ENCODE data around the gene PXYLP1.
"Not testable (repeated sequence)": the region's sequence is repeated elsewhere in the genome, so short reads cannot be mapped to it uniquely, and the experiment has no call there.

Gene PXYLP1, protein sequence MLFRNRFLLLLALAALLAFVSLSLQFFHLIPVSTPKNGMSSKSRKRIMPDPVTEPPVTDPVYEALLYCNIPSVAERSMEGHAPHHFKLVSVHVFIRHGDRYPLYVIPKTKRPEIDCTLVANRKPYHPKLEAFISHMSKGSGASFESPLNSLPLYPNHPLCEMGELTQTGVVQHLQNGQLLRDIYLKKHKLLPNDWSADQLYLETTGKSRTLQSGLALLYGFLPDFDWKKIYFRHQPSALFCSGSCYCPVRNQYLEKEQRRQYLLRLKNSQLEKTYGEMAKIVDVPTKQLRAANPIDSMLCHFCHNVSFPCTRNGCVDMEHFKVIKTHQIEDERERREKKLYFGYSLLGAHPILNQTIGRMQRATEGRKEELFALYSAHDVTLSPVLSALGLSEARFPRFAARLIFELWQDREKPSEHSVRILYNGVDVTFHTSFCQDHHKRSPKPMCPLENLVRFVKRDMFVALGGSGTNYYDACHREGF

DNA sequence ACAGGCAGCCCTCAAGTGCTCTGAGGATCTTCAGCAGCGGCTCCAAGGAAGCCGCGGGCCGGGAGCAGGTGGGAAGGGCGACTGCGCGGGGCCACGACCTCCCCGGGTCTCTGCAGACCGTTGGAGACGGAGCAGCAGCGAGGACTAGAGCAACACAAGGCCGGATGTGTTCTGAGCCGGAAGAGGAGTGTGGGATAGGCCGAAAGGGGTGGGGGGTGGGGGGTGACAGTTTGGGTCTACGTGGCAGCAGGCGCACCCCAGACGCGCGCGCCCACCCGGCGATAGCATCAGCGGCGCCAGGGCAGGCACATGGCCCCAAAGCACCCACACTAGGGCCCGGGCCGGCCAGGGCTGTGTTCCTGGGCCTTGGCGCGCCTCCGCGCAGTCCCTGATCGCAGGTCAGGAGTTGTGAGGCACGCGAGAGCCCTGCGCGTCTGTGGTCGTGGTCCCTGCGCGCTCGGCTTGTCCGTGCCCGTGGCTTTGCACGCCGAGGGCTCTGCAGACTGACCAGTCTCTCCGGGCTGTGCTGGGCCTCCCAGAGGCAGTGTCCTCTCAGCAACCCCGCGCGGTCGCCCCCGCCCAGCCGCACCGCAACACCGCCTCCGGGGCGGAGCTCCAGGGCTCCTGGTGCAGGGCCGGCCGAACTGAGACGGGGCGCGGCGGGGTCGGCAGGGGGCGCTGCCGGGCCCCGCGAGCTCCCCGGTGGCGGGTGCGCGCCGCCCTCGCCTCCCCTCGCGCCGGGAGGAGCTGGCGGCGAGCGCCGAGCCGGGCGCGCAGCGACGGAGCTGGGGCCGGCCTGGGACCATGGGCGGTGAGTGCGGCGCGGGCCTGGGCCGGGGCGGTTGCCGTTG lies at the start of gene PXYLP1:
PXYLP1 (plus strand) TSS at position 725 of the 851 bp plus-strand sequence. CDS start 28,351 bp downstream, outside the sequence.
- DNase-seq = peak; percentile 65 to 76

DNA sequence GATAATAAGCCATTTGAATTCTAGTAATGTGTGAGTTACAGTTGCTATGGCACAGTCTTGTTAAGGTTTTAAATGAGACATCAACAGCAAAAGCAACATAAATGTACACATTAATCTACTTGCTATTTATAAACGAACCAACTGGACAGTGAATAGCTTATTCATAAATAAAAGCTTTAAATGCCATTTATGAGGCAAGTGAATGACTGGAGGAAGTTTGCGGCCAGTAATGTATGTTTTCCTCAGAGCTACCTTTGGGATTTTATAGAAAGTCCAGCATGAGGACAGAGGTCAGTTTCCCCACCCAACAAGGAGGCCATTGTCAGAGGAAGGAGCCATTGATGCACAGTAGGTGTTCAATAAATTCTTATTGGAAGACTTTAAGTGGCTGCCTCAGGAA lies 48.0 kb upstream of the PXYLP1 start:
- no peak for DNase-seq

DNA sequence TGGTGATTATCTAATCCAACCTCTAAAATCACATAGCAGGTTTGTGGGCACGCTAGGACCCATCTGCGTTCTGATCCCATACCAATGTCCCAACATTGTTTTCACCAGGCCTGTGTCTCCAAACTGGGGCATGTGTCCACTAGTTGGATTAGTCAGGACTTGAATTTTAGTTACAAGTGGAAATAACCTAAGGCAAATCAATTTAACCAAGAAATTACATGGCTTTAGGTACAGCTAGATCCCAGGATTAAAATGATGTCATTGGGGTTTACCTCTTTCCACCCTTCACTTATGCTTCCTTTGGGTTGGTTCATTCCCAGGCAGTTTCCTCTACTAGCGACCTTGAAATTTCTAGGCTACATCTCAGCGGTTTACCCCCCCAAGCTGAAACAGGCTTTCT lies 47.2 kb upstream of the PXYLP1 start:
- no peak for DNase-seq

DNA sequence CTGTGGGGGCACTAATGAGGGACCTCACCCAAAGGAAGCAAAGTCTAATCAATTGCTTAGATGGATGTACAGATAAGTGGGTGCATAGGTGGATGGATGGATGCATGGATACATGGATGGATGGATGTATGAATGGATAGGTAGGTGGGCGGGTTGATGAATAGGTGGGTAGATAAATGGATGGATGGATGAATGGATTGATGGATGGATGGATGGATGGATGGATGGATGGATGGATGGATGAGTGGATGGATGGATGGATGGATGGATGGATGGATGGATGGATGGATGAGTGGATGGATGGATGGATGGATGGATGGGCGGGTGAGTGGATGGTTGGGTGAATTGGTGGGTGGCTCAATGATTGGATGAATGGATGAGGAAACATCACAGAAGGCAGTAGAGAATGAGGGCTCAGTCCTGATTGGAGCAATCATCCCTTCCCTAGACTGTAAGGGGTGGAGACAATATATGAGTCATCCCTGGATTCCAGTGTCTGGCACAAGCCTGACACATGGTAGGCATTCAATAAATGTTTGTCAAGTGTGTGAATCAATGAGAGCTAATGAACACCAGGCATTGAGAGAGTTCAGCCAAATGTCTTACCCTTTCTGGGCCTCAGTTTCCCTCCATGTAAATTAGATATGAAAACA lies 40.4 kb upstream of the PXYLP1 start:
- no peak for DNase-seq

DNA sequence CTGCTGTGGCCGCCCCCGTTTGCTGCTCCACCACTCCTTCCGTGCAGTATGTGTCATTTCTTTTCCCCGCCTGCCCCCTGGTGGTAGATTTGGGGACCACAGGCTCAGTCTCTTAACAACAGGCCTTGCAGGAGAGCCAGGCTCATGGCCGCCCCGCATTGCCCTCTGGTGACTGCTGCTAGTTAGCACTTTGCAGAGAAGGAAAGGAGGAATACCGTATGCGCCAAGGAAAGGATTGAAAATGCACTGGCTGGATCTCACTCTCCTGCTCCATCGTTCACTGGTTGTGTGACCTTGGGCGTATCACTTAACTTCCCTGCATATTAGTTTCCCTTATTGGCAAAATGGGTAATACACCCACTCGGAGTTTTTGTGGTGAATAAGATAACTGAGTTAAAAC lies 39.3 kb upstream of the PXYLP1 start:
- DNase-seq = peak; percentile 75 to 91

DNA sequence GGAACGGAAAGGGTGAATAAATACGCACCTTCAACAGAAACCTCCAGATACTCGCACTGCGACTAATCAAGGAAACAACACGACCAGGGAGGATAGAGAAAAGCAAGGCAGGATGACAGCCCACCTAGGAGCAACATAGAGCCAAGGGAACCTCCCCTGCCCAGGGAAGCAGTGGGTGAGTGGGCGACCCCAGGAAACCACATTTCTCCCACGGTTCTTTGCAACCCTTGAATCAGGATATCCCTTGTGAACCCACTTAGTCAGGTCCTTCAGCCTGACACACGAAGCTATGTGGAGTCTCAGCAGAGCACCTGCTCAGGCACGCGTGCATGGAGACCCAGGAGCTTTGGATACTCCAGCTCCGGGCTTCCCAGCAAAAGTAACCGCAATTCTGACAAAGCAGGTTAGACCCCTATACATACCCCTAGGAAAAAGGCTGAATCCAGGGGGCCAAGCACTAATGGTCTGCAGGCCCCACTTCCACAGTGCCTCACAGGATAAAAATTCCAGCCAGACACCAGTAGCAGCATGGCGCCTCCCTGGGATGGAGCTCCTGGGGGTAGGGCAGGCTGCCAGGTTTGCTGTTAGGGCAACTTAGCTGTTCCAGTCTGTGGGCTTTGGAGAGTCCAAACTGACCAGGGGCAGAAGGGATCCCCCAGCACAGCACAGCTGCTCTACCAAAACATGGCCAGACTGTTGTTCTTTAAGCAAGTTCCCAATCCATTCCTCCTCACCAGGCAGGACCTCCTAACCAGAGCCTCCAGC lies 38.4 kb upstream of the PXYLP1 start:
- no peak for DNase-seq

DNA sequence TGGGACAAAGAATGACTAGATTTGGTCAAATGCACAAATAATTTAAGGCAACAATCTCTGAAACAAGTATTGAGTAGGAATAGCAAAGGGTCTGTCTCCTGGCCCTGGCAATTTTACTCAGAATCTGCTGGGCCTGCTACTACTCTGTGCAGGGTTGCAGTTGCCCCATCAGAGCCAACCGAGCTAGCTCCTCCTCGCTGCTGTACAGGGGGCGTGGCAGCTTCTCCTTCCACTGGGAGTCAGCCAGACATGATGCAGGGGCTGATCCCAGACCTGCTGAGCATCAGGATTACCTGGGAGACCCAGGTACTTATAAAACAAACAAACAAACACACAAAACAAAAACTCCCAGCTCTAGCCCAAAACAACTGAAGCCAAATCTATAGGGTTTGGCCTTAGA lies 30.5 kb upstream of the PXYLP1 start:
- DNase-seq = no peak

DNA sequence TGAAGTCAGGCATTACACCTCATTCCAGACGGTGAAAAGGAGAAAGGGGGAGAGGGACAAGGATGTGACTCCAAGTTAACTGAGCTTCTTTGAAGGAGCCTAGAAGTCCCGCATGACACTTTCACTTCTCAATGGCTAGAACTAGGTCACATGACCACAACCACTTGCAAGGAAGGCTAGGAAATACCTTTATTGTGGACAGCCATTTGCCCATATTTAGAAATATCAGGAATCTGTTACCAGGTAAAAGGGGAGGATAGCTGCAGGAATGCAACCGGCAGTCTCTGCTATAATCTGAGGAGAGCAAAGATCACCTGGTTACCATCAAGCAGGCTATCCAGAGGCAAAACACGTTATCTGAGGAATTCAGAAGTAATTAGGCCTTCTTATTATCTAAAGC lies 28.9 kb upstream of the PXYLP1 start:
- DNase-seq = no peak

DNA sequence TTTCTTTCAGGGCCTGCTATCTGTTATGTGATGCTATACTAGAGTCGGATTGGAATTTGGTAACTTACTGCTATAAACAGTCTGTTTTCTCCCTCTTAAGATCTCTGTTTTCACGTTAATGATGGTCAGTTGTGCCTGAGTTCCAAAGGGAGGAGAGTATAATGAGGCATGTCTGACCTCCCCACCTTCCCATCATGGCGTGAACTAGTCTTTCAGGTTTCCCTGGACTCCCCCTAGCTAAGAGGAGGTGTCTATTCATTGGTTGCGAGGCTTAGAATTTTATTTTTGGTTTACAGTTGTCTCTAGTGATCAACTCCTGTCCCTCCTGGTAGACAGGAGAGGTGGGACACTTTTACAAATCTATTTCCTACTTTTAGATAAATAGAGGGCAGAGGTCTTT lies 27.8 kb upstream of the PXYLP1 start:
- DNase-seq = no peak

DNA sequence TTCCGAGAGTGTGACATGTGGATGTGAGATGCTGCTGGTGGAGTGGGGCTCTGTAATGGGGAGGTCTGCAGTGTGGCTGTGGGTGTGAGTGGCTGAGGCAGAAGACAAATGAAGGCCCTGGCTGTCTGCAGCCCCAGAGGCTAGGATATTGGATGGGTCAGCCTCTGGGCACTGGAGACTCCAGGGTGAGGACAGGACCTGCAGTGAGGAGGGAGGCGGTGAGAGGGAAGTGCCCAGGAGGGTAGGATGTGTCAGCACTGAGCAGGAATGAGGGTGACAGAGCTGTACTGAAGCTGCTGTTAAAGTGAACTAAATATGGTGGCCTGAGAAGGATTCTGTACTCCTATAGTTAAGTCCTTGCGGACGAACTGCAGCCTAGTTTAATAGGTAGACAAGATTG lies 27.3 kb upstream of the PXYLP1 start:
- DNase-seq = no peak

DNA sequence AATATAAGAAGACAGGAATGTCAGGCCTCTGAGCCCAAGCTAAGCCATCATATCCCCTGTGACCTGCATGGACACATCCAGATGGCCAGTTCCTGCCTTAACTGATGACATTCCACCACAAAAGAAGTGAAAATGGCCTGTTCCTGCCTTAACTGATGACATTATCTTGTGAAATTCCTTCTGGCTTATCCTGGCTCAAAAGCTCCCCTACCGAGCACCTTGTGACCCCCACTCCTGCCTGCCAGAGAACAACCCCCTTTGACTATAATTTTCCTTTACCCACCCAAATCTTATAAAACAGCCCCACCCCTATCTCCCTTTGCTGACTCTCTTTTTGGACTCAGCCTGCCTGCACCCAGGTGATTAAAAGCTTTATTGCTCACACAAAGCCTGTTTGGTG lies 20.3 kb upstream of the PXYLP1 start:
- not testable (repeated sequence) for DNase-seq

DNA sequence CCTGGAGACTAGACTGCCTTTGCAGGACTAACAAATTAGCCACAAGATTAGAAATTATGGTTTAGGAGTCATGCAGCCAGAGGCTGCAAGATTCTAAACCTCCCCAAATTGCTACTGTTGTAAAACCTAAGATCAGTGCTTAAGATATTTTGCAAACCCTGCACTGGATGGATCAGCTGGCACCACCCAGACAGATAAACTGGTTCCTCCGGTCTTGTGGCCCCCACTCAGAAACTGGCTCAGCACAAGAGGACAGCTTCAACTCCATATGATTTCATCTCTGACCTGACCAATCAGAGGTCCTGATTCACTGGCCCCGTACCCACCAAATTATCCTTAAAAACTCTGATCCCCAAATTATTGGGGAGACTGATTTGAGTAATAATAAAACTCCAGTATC lies 19.5 kb upstream of the PXYLP1 start:
- DNase-seq = no peak

DNA sequence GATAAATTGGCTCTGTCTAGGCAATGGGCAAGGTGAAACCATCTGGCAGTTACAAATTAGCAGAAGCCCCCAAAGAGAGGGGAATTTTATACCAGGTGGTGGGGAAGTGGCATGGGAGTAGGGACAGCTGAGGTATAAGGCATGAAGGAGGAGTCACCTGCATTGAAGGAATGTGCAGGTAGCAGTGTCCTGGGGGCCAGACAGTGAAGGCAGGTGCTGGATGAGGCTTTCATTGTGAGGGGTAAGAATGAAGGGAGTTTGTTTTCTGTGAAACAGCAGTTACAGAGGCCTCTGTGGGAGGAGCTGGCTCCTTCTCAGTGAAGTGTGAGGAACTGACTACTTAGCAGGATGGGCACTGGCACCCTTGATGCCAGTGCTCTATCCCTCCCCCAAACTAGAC lies 19.1 kb upstream of the PXYLP1 start:
- no peak for DNase-seq

DNA sequence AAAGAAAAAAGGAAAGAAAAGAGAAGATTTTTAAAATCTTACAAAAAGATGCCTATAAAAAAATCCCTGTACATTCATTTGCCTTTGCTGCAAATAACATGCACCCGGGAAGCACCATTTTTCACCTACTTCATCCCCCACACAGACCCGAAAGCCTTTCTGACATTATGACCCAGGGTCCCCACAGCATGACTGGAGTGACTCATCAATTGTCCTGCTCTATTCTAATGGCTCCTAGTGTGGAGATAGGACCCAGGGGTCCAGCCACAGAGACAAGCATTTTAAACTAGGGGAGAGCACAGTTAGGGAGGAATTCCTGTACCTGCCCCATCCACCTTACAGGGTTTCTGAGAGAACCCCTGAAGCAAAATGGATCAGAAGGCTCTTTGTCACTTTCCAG lies 14.7 kb upstream of the PXYLP1 start:
- no peak for DNase-seq

DNA sequence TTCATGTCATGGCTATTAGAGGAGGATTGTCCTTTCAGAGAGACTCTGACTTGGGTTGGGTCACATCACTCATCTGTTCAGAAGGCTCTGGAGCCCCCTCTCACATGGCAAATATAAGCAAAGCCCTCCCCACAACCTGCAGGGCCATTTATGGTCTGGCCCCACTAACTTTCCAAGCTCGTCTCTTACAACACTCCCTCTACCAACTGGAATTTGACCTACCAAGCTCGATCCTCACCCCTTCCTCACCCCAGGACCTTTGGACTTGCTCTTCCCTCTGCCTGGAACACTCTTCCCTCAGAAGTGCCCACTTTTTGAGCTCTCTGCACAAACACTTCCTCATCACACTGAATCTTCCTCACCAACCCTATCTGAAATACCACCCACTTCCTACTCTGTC lies 14.2 kb upstream of the PXYLP1 start:
- DNase-seq = no peak

DNA sequence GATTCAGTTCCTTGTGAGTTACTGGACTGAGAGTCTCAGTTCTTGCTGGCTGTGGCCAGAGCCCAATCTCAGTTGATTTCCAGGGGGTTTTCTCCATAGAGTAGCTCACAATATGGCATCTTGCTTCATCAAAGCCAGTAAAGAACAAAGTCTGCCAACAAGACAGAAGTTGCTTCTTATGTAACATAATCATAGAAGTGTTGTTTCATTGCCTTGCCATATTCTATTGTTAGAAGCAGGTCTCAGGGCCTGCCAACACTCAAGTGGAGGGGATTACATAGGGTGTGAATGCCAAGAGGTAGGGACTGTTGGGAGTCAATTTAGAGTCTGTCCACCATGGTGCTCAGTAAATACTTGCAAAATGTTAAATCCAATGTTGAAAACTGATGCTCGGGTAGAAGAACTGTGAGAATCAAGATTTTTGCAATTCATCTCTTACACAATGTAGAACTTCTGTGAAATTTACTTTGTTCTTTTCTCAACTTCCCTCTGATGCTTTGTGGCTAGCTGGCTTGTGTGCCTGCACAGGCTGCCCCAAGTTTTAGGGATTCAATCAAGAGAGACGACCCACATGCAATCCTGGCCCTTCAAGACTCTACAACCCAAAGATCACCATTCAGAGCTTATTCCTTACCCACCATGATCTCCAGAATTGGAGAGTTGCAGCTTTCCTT lies 13.3 kb upstream of the PXYLP1 start:
- no peak for DNase-seq

DNA sequence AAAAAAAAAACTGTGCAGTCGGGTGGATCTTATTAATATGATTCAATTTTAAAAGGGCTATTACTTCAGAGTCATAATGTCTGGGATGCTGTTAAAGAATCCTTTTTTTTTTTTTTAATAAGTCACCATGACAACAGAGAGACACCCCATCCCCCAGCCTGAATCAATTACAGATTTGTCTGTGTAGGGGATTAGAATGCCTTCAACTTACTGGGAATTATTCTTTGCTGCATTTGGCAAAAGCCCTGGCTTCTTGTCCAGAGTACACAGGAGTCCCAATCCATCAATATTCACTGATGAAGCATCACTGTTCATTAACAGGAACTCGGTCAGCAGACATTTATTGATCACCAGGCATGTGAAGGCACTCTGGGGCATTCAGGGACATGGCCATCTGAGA lies 12.7 kb upstream of the PXYLP1 start:
- DNase-seq = no peak

DNA sequence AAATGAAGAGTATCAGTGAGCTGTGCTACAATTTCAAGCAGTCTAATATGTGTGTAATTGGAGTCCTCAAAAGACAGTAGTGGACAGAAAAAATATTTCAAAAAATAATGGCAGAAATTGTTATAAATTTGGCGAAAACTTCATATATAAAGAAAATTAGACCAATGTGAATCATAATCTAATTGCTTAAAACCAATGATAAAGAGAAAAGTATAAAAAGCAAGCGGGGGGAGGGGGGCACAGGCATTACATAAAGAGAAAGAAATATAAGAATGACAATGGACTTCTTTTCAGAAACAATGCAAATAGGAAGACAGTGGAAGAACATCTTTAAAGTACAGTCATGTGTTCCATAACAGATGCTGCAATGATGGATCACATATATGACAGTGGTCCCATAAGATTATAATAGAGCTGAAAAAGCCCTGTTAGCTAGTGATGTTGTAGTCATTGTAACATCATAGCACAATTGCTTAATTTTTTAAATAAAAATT lies 7.9 kb upstream of the PXYLP1 start:
- DNase-seq = no peak

DNA sequence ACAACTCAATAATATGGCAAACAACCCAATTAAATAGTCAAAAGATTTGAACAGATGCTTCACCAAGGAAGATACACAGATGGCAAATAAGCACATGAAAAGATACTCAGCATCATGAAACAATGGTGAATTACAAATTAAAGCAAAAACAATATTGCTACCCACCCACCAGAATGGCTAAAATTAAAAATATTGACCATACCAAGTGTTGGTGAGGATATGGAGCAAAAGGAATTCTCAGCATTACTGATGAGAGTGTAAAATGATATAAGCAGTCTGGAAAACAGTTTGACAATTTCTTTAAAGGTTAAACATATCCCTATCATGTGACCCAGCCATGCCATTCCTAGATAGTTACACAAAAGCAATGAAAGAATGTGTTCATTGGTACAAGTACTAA lies 5.7 kb upstream of the PXYLP1 start:
- DNase-seq = no peak

DNA sequence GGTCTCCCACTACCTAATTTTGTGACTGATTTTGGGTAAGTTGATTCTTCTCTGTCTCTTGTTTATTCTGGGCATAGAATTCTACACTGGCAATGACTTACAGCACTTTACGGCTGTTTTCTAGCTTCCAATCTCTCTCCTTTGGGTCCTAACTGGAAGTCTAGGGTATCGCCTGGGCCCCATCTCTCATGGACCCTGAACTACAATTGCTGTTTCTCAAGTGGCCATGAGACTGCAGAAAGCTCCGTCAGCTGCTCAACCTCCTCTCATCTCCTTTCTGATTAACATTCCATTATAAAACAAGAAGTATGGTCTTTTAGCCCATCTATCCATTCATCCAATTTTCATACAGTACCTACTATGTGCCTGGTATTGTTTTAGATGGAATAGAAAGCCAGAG lies 4.4 kb upstream of the PXYLP1 start:
- no peak for DNase-seq

DNA sequence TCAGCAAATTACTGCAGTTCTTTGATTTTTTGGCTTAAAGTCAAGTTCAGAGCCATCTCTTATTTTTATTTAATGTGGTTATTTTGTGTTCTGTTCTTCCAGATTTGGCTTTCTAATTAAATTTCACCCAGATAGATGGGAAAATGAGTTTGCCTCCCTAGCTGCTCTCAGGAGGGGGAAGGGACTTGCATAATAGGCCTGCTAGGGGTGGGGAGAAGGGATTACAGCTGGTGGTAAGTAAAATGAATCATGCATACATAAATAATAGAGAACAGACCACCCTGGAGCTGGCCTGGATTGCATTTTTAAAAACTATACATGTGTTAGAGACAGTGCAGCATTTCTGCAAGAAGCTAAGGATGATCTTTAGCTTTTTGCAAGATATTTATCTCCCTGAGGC lies 3.9 kb upstream of the PXYLP1 start:
- no peak for DNase-seq

DNA sequence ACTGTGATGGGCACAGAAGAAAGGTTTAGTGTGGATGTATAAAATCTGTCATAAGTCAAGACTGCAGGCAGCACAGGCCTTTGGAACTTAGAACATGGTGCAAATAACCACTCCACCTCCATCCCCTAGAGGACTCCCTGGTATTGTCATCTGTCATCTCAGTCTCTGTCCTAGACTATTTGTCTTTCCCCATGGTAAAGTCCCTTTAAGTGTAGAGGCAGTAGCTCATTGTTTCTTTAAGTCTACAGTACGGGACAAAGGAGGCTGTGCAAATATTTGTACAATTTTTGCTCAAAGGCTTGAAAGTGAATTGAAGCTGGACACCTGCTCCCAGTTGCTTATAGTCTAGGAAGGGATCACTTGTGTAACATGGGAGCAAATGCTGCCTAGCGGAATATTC lies 3.2 kb upstream of the PXYLP1 start:
- DNase-seq = no peak
